22Rv1 (cell line): ENCODE data around the gene TAX1BP1.

Experiments used
- ZFX ChIP-seq: fragments of 450-650 bp; IDR thresholded peaks from 2 replicates; pipeline ENCODE4 v1.6.1; 2017; ENCODE audit warnings: antibody characterized with exemption, borderline replicate concordance
- TF ChIP-seq, protein P1 (sequence below): fragments of 450-650 bp; IDR thresholded peaks from 2 replicates; pipeline ENCODE4 v1.5.1; 2017; ENCODE audit warnings: mild to moderate bottlenecking

DNA sequence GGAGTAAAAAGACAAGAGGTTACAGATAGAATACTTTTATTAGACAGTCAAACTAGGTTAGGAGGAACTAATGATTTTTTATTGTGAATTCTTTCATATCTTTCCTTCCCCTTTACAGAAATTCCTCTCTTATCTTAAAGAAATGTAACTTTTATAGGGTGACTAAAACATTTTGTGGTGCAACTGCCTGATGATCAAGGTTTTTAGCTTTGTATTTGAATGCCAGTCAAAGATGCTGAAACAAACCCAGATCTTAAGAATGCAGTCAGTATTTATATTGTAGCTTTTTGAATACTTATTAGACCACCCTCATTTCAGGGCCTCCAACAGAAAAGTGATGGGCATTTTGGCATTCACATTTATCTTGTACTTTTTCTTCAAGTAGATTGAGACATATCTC is 27.4 kb downstream of the TAX1BP1 start:
- TF ChIP-seq, protein P1, sequence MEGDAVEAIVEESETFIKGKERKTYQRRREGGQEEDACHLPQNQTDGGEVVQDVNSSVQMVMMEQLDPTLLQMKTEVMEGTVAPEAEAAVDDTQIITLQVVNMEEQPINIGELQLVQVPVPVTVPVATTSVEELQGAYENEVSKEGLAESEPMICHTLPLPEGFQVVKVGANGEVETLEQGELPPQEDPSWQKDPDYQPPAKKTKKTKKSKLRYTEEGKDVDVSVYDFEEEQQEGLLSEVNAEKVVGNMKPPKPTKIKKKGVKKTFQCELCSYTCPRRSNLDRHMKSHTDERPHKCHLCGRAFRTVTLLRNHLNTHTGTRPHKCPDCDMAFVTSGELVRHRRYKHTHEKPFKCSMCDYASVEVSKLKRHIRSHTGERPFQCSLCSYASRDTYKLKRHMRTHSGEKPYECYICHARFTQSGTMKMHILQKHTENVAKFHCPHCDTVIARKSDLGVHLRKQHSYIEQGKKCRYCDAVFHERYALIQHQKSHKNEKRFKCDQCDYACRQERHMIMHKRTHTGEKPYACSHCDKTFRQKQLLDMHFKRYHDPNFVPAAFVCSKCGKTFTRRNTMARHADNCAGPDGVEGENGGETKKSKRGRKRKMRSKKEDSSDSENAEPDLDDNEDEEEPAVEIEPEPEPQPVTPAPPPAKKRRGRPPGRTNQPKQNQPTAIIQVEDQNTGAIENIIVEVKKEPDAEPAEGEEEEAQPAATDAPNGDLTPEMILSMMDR: no peak
- TF ChIP-seq ZFX: no peak
